Fibroblast of pulmonary artery (primary cell): ENCODE measurements around the gene AMPD2.
A peak's percentile ranks its signal among the peaks of the same experiment; 100 is the strongest.
"Not testable (repeated sequence)": the region's sequence is repeated elsewhere in the genome, so short reads cannot be mapped to it uniquely, and the experiment has no call there.

Experiments
- DNase-seq: peaks from one replicate; pipeline ENCODE4 v3.0.0-alpha.2; 2010; ENCODE audit warnings: low read depth
- H3K4me3 ChIP-seq: replicated peaks from 2 replicates; pipeline ENCODE4 v1.5.1; 2011; ENCODE audit warnings: low read depth, mild to moderate bottlenecking, control low read depth, low read length, moderate library complexity
- CTCF ChIP-seq: IDR thresholded peaks from 2 replicates; pipeline ENCODE4 v1.5.1; 2011; ENCODE audit warnings: mild to moderate bottlenecking, control low read depth, low read length, inconsistent platforms; ENCODE audit errors: missing control alignments

AMPD2 gene

GRCh38 chr1:109664671-109665070 is 45.0 kb downstream of the AMPD2 start:
- no peak for DNase-seq
- no peak overlapping the region for H3K4me3 ChIP-seq
- no peak for TF ChIP-seq CTCF

- H3K4me3 ChIP-seq = peak within 1 kb of the TSS; percentile 60
- TF ChIP-seq CTCF = no peak
- DNase-seq = peak; percentile 86
Observed at GRCh38 chr1:109667452-109668122, 48.0 kb downstream of the AMPD2 start, which contains the start of gene GSTM2. GSTM2 (plus strand) TSS chr1:109668057; CDS start chr1:109668116, 59 bp downstream.

- DNase-seq = no peak
- H3K4me3 ChIP-seq = peak overlapping the region; percentile 60
- TF ChIP-seq CTCF = no peak
Observed at GRCh38 chr1:109668123-109668775, 48.6 kb downstream of the AMPD2 start.

- DNase-seq = no peak
- TF ChIP-seq CTCF = no peak
- H3K4me3 ChIP-seq = no peak overlapping the region
Observed at GRCh38 chr1:109669246-109669948, 49.8 kb downstream of the AMPD2 start.

- not testable (repeated sequence) for DNase-seq
Observed at GRCh38 chr1:109669949-109670302, 50.3 kb downstream of the AMPD2 start.

GRCh38 chr1:109671067-109671466 is 51.4 kb downstream of the AMPD2 start:
- TF ChIP-seq CTCF = no peak
- DNase-seq = no peak
- no peak overlapping the region for H3K4me3 ChIP-seq

More at GRCh38 chr1:109669949-109670302, 50.3 kb downstream of the AMPD2 start:
- not testable (repeated sequence) for H3K4me3 ChIP-seq

- not testable (repeated sequence) for DNase-seq, H3K4me3 ChIP-seq
Observed at GRCh38 chr1:109673861-109674260, 54.2 kb downstream of the AMPD2 start.

GRCh38 chr1:109676683-109677381 is 57.2 kb downstream of the AMPD2 start:
- not testable (repeated sequence) for H3K4me3 ChIP-seq, DNase-seq
